HG02884 (cell line): ENCODE data around the gene TECTA.

Experiments used
- ATAC-seq: cut with Tn5 transposase; IDR thresholded peaks from one replicate; pipeline ENCODE4 v1.9.1; 2021; ENCODE audit warnings: mild to moderate bottlenecking, moderate library complexity; ENCODE audit not compliant: unreplicated experiment

TECTA gene, protein sequence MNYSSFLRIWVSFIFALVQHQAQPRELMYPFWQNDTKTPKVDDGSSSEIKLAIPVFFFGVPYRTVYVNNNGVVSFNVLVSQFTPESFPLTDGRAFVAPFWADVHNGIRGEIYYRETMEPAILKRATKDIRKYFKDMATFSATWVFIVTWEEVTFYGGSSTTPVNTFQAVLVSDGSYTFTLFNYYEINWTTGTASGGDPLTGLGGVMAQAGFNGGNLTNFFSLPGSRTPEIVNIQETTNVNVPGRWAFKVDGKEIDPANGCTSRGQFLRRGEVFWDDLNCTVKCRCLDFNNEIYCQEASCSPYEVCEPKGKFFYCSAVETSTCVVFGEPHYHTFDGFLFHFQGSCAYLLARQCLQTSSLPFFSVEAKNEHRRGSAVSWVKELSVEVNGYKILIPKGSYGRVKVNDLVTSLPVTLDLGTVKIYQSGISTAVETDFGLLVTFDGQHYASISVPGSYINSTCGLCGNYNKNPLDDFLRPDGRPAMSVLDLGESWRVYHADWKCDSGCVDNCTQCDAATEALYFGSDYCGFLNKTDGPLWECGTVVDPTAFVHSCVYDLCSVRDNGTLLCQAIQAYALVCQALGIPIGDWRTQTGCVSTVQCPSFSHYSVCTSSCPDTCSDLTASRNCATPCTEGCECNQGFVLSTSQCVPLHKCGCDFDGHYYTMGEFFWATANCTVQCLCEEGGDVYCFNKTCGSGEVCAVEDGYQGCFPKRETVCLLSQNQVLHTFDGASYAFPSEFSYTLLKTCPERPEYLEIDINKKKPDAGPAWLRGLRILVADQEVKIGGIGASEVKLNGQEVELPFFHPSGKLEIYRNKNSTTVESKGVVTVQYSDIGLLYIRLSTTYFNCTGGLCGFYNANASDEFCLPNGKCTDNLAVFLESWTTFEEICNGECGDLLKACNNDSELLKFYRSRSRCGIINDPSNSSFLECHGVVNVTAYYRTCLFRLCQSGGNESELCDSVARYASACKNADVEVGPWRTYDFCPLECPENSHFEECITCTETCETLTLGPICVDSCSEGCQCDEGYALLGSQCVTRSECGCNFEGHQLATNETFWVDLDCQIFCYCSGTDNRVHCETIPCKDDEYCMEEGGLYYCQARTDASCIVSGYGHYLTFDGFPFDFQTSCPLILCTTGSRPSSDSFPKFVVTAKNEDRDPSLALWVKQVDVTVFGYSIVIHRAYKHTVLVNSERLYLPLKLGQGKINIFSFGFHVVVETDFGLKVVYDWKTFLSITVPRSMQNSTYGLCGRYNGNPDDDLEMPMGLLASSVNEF (N-terminal part only)

GRCh38 chr11:121100943-121101342 is at the start of gene TECTA:
TSS of gene TECTA (plus strand) at chr11:121101243. CDS start at chr11:121102666, 1,423 bp downstream.
- no peak for ATAC-seq

DNA sequence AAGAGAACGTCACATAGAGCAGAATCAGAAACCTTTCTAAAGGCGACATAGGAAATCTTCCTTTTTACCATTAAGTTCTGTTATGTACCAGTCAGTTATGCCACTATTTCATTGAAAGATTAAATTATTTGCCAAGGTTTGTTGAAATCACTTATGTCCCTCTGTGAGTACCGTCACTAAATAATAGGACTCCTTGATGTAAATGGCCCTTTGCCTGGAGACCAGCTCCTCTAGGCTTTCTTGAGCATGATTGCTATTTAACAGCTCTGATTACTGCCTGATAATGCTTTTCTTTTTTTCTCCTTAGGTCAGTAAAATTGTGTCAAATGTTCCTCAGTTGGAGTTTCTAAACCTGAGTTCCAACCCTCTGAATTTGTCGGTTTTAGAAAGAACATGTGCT is 47.8 kb upstream of the TECTA start:
- ATAC-seq = no peak

DNA sequence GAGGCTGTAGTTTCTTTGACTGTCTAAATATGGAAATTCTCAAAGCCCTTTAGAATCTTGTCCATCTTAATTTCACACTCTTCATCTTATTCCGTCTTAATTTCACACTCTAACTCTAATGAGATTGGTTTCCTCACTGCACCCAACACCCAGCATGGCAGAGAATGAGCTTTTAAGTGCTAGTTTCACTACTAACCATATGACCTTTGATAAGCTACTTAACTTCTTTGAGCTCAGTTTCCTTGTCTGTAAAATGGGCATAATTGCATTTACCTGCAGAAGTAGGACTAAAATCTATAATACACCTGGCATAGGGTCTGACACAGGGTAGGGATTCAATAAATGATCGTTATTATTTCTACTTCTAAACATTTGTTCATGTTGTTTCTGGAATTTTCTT is 46.8 kb upstream of the TECTA start:
- ATAC-seq = no peak

DNA sequence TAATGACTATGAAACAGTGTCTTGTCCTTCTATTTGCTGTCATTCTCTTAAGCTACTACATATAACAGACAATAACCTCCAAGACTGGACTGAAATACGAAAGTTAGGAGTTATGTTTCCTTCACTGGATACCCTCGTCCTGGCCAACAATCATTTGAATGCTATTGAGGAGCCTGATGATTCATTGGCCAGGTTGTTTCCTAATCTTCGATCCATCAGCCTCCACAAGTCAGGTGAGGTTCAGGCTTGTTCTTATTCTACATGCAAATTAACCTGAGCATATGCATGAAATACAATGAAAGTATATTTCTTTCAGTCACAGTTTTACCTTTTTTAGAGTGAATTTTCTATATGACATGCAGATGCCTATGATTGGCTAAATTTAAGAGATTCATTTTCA is 46.0 kb upstream of the TECTA start:
- no peak for ATAC-seq

- ATAC-seq = no peak
Observed at GRCh38 chr11:121057922-121058321, 43.1 kb upstream of the TECTA start.

DNA sequence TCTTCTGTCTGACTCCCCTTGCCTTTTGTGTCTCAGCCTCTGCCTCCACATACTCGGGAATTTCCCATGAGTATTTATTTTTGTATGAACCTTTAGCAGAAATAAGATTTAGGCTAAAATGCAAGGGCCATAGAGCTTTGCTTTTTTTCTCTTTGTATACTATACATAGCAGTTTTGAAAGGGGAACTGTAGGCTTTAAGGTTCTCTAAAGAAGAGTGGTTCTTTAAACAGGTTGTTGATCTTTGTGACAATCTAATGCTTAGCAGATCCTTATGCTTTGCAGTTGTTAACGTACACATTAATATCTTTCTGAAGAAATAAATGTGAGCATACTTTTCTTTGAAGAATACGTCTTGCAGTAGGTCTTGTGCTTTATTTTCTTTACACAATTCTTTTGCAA is 42.1 kb upstream of the TECTA start:
- ATAC-seq = no peak

GRCh38 chr11:121059605-121060004 is 41.4 kb upstream of the TECTA start:
- peak; percentile 94 for ATAC-seq

GRCh38 chr11:121063728-121064127 is 37.3 kb upstream of the TECTA start:
- no peak for ATAC-seq

DNA sequence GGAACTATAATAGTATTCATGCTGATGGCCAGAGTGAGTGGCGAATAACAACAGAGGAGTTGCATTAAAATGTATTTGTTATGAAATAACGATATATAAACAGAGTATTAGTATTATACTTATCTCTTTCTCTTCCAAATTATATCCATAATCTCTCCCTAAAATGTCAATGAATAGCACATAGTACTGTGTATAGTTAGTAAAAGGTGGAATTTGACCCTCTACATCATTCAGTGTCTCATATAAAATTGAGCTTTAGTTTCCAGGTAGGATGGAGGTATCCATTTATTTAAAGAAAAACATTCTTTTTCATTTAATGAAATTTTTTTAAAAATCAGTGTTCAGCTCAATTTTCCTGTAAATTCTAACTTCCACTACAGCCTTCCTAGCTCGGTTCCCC is 34.4 kb upstream of the TECTA start:
- no peak for ATAC-seq

DNA sequence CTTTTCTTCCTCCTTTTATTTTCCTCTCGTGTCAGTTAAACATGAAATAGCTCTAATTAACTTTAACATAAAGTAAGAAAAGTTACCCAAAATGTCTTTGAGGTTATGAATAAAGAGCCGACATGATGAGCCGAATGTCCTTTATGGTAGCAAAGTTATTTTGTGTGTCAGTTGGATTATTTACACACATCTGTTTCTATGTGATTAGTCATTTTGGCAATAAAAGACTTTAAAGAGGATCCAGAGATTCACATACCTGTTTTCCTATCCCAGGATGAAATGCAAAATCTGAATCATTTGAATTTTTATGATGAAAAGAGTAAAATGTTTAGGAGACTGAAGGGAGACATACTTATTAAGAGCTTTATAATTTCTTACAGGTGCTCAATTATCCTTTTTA is 34.0 kb upstream of the TECTA start:
- no peak for ATAC-seq

DNA sequence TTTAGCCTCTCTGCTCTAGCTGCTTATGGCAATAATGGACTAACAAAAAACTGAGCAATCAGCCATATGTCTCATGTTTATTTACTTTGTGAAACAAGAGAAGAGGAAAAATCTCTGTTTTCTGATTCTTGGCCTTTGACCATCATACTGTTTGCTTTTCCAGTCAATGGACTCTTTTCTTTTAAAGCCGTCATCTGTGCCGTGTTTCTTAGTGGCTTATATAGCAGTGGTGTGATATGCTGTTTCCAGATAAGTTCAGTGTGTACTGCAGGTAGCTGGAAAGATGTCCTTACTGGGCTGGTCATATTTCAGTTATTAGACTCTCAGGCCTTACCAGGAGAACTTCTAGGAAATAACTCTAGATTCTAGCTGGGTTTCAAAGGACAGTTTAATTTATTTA is 33.6 kb upstream of the TECTA start:
- no peak for ATAC-seq

GRCh38 chr11:121067962-121068647 is 32.9 kb upstream of the TECTA start:
- no peak for ATAC-seq

GRCh38 chr11:121068787-121069186 is 32.3 kb upstream of the TECTA start:
- no peak for ATAC-seq

DNA sequence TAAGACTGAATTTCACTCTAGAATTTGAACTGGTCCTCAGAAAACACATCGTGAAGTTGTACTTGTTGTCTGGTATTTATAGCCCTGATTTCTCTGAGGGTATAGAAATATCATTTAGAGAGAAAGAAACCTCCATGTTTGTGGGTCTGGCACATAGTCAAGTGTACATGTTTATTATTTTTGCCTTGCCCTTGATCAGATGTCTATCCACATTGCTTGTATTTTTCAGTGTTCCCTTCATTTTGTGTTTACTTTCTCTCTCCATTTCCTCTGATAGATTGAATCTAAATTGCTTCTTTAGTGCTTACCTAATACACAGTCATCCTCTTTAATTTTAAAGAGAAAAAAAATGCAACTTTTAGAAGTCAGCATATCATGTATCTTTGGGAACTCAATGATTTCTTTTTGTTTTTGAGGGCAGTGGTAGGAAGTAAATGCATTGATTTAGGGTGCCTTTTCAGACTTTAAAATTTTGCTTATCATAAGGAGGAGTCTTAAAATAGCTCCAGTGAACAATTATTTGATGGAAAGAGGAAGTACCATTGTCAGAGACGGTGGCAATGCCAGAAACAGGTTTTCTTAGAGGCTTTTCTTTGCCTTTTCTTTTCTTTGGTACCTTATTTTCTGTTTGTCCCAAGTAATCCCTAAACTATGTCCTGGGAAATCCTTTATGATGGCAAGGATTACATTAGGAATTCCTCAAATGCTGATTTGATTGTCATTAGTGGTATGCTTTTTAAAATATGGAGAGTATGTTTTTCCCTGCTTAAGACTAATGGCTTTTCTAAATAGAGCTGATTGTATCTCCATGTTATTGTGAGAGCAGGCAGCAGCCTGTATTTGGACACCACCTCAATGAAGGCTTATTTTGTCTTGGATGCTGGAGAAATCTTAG is 29.8 kb upstream of the TECTA start:
- no peak for ATAC-seq

- ATAC-seq = no peak
Observed at GRCh38 chr11:121071846-121072450, 29.1 kb upstream of the TECTA start.

GRCh38 chr11:121081321-121081720 is 19.7 kb upstream of the TECTA start:
- ATAC-seq = no peak

DNA sequence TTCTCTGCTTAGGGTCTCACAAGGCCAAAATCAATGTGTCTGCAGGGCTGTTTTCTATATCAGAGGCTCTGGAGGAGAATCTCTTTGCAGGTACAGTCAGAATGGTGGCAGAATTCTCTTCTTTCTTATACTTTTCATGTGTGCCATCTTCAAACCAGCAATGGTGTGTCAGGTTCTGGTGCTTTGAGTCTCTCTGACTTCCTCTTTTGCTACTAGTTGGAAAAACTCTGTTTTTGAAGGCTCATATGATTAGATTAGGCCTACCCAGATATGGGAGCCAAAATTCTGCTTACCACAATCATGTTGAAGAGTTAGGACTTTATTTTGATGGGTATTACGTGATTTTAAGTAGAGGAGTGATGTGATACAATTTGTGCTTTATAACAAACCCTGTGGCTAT is 18.8 kb upstream of the TECTA start:
- ATAC-seq = no peak

DNA sequence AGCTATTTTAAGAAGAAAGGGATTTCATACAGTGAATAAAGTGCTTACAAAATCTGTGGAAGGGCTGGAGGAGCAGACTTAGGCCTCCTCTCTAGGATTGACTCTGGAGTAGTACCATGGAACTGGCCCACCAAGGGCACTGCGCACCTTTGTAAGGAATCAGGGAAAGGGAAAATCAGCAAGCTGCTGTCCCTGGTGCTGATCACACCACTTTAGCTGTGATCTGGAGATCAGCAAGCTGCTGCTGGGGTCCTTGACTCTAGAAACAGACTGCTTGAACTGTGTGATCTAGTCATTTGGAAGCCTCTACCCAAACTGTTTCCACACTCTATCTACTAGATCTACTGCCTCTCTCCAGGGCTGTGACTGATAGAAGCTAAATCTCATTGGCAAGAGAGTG is 18.4 kb upstream of the TECTA start:
- ATAC-seq = no peak

DNA sequence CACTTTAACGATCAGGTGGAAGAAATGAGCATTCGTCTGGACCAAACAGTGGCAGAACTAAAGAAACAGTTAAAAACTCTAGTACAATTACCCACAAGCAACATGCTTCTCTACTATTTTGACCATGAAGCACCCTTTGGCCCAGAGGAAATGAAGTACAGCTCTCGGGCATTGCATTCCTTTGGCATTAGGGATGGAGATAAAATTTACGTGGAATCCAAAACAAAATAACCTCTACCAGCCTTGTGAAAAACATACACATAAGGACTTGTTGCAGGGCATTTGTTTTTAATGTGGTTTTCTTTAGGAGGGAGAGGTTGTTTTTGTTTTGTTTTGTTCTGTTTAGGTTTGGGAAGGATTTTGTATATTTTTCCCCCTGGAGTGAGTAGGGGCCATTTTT is 14.2 kb upstream of the TECTA start:
- ATAC-seq = no peak
